ENCODE results near the gene CLASP1.

CLASP1 gene

GRCh38 chr2:121367246-121367900 is 281.9 kb downstream of the CLASP1 start:
- TF ChIP-seq POLR2AphosphoS5 (IDR thresholded peaks at IDR 0.05; ENCODE audit: low read depth) (no peak), SPI1 (IDR thresholded peaks at IDR 0.05; ENCODE audit: borderline replicate concordance, low read depth) (no peak), CTCF (IDR thresholded peaks at IDR 0.05; ENCODE audit: insufficient read depth, low read length) (no peak), GABPA (IDR thresholded peaks at IDR 0.05; ENCODE audit: low read depth) (no peak)
- TF ChIP-seq, protein P1, sequence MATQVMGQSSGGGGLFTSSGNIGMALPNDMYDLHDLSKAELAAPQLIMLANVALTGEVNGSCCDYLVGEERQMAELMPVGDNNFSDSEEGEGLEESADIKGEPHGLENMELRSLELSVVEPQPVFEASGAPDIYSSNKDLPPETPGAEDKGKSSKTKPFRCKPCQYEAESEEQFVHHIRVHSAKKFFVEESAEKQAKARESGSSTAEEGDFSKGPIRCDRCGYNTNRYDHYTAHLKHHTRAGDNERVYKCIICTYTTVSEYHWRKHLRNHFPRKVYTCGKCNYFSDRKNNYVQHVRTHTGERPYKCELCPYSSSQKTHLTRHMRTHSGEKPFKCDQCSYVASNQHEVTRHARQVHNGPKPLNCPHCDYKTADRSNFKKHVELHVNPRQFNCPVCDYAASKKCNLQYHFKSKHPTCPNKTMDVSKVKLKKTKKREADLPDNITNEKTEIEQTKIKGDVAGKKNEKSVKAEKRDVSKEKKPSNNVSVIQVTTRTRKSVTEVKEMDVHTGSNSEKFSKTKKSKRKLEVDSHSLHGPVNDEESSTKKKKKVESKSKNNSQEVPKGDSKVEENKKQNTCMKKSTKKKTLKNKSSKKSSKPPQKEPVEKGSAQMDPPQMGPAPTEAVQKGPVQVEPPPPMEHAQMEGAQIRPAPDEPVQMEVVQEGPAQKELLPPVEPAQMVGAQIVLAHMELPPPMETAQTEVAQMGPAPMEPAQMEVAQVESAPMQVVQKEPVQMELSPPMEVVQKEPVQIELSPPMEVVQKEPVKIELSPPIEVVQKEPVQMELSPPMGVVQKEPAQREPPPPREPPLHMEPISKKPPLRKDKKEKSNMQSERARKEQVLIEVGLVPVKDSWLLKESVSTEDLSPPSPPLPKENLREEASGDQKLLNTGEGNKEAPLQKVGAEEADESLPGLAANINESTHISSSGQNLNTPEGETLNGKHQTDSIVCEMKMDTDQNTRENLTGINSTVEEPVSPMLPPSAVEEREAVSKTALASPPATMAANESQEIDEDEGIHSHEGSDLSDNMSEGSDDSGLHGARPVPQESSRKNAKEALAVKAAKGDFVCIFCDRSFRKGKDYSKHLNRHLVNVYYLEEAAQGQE (IDR thresholded peaks at IDR 0.05; ENCODE audit: insufficient replicate concordance, low read depth): no peak
- DNase-seq (ENCODE audit: low read depth in 1 of 2, low spot score in 1 of 2): no peak
- no peak overlapping the region for H3K27ac ChIP-seq (replicated peaks)

DNA sequence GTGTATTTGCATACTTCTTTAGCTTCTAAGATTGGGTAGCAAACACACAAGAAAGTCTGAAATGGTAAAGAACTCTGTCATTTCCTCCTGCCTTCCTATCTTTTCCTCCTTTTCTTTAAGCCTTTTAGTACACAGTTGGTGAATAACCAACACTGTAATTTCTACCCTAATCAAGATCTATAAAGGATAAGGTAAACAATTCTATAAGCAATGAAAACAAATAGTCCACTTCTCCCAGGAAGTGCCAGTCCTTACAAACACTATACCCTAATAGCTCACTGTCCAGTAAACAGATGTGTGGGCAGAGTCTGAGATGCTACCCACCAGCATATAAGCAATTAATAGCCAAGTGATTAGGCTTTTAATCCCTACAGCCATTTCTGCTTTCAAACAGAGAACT is 283.2 kb downstream of the CLASP1 start:
- TF ChIP-seq SPI1 (IDR thresholded peaks at IDR 0.05; ENCODE audit: borderline replicate concordance, low read depth): no peak
- TF ChIP-seq GABPA (IDR thresholded peaks at IDR 0.05; ENCODE audit: low read depth): no peak
- TF ChIP-seq CTCF (IDR thresholded peaks at IDR 0.05; ENCODE audit: insufficient read depth, low read length): no peak
- TF ChIP-seq POLR2AphosphoS5 (IDR thresholded peaks at IDR 0.05; ENCODE audit: low read depth): no peak
- TF ChIP-seq, protein P1 (IDR thresholded peaks at IDR 0.05; ENCODE audit: insufficient replicate concordance, low read depth): no peak
- no peak for DNase-seq (ENCODE audit: low read depth in 1 of 2, low spot score in 1 of 2)
- no peak overlapping the region for H3K27ac ChIP-seq (replicated peaks)

More at GRCh38 chr2:121367246-121367900, 281.9 kb downstream of the CLASP1 start:
- Histone ChIP-seq H3K4me3 (replicated peaks; ENCODE audit: insufficient read depth, low read length) (no peak overlapping the region), H3K27me3 (ENCODE audit: insufficient read depth, poor library complexity, severe bottlenecking) (no peaks in the 10 kb centered on the region)

DNA sequence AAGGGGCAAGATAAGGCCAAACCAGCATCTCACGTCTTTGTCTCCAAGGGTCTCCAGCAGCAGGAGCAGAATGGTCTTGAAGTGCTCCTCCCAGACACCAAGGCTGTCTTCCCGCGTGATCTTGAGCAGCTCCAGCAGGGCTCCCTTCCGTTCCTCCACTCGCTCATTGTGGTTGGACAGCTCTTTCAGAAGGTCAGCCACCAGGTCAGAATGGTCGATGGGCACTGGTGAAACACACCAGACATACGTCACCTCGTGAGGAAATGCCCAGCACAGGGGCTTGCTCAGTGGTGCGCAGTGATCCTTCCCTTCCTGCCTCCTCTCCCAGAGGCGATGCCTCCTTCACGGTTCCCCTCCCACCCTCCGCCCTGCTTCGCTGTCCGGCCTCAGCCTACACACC is 284.2 kb downstream of the CLASP1 start:
- Histone ChIP-seq H3K27ac (replicated peaks) (no peak overlapping the region), H3K4me3 (replicated peaks; ENCODE audit: insufficient read depth, low read length) (no peak overlapping the region), H3K27me3 (ENCODE audit: insufficient read depth, poor library complexity, severe bottlenecking) (no peaks in the 10 kb centered on the region)
- DNase-seq (ENCODE audit: low read depth in 1 of 2, low spot score in 1 of 2): no peak
- TF ChIP-seq SPI1 (IDR thresholded peaks at IDR 0.05; ENCODE audit: borderline replicate concordance, low read depth): no peak
- no peak for TF ChIP-seq POLR2AphosphoS5 (IDR thresholded peaks at IDR 0.05; ENCODE audit: low read depth)
- TF ChIP-seq, protein P1 (IDR thresholded peaks at IDR 0.05; ENCODE audit: insufficient replicate concordance, low read depth): no peak
- TF ChIP-seq GABPA (IDR thresholded peaks at IDR 0.05; ENCODE audit: low read depth): no peak
- no peak for TF ChIP-seq CTCF (IDR thresholded peaks at IDR 0.05; ENCODE audit: insufficient read depth, low read length)

More for the DNA sequence above, 283.2 kb downstream of the CLASP1 start:
- H3K27me3 ChIP-seq (ENCODE audit: insufficient read depth, poor library complexity, severe bottlenecking): no peaks in the 10 kb centered on the region
- no peak overlapping the region for H3K4me3 ChIP-seq (replicated peaks; ENCODE audit: insufficient read depth, low read length)

All from HL-60 (cell line).